Measurements from ENCODE around the gene CREBBP.
"Not testable (repeated sequence)": the region's sequence is repeated elsewhere in the genome, so short reads cannot be mapped to it uniquely, and the experiment has no call there.

Gene CREBBP

GRCh38 chr16:3880623-3881498 lies at the start of gene CREBBP:
TSS of gene CREBBP (minus strand) at chr16:3880713. CDS start at chr16:3879916, 797 bp downstream.
- peaks cover 27% of the 10 kb centered on the region for H3K36me3 Mint-ChIP-seq (ENCODE audit: low read depth)
- H3K4me1 Mint-ChIP-seq, result peaks cover 32% of the 10 kb centered on the region
- H3K9me3 Mint-ChIP-seq, result peaks cover 3% of the 10 kb centered on the region
- peaks cover 3% of the 10 kb centered on the region for H3K27me3 Mint-ChIP-seq (ENCODE audit: low read depth)
- H3K27ac Mint-ChIP-seq, result peak within 1 kb of the TSS; percentile 15 to 87 (median 71)
- TF ChIP-seq CTCF (IDR thresholded peaks at IDR 0.05; ENCODE audit: unreplicated experiment in 3 of 3), result no peak
- H3K4me3 Mint-ChIP-seq, result peak within 1 kb of the TSS; percentile 91 to 97 (median 96)

DNA sequence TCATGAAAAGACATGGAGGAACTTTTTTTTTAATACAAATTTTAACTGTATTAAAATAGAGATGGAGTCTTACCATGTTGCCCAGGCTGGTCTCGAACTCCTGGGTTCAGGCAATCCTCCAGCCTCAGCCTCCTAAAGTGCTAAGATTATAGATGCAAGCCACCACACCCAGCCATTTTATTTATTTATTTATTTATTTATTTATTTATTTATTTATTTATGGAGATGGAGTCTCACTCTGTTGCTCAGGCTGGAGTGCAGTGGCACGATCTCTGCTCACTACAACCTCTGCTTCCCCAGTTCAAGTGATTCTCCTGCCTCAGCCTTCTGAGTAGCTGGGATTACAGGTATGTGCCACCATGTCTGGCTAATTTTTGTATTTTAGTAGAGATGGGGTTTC lies 46.6 kb upstream of the CREBBP start:
- not testable (repeated sequence) for H3K27me3 Mint-ChIP-seq (ENCODE audit: low read depth); H3K9me3 Mint-ChIP-seq; H3K27ac Mint-ChIP-seq; H3K4me3 Mint-ChIP-seq; H3K4me1 Mint-ChIP-seq; H3K36me3 Mint-ChIP-seq (ENCODE audit: low read depth)

GRCh38 chr16:3924763-3925162 lies 44.2 kb upstream of the CREBBP start:
- H3K27ac Mint-ChIP-seq, result no peak overlapping the region
- peaks cover 11% of the 10 kb centered on the region for H3K9me3 Mint-ChIP-seq
- no peaks in the 10 kb centered on the region for H3K36me3 Mint-ChIP-seq (ENCODE audit: low read depth)
- H3K27me3 Mint-ChIP-seq (ENCODE audit: low read depth), result peaks cover 4% of the 10 kb centered on the region
- H3K4me3 Mint-ChIP-seq, result no peak overlapping the region
- TF ChIP-seq CTCF (IDR thresholded peaks at IDR 0.05; ENCODE audit: unreplicated experiment in 3 of 3), result no peak
- no peaks in the 10 kb centered on the region for H3K4me1 Mint-ChIP-seq

- H3K27me3 Mint-ChIP-seq (ENCODE audit: low read depth), result peaks cover 4% of the 10 kb centered on the region
- no peak for TF ChIP-seq CTCF (IDR thresholded peaks at IDR 0.05; ENCODE audit: unreplicated experiment in 3 of 3)
Measured at GRCh38 chr16:3922241-3922640, 41.7 kb upstream of the CREBBP start.

GRCh38 chr16:3920206-3920605 lies 39.7 kb upstream of the CREBBP start:
- no peaks in the 10 kb centered on the region for H3K4me1 Mint-ChIP-seq
- no peak for TF ChIP-seq CTCF (IDR thresholded peaks at IDR 0.05; ENCODE audit: unreplicated experiment in 3 of 3)
- peaks cover 25% of the 10 kb centered on the region for H3K9me3 Mint-ChIP-seq
- peaks cover 5% of the 10 kb centered on the region for H3K36me3 Mint-ChIP-seq (ENCODE audit: low read depth)
- no peak overlapping the region for H3K4me3 Mint-ChIP-seq
- no peak overlapping the region for H3K27ac Mint-ChIP-seq
- peaks cover 4% of the 10 kb centered on the region for H3K27me3 Mint-ChIP-seq (ENCODE audit: low read depth)

More at GRCh38 chr16:3922241-3922640, 41.7 kb upstream of the CREBBP start:
- Mint-ChIP-seq H3K27ac (no peak overlapping the region), H3K4me3 (no peak overlapping the region), H3K9me3 (peaks cover 23% of the 10 kb centered on the region), H3K4me1 (no peaks in the 10 kb centered on the region), H3K36me3 (ENCODE audit: low read depth) (peaks cover 5% of the 10 kb centered on the region)

- no peak for TF ChIP-seq CTCF (IDR thresholded peaks at IDR 0.05; ENCODE audit: unreplicated experiment in 3 of 3)
- Mint-ChIP-seq H3K27ac (no peak overlapping the region), H3K27me3 (ENCODE audit: low read depth) (peaks cover 8% of the 10 kb centered on the region), H3K36me3 (ENCODE audit: low read depth) (peaks cover 5% of the 10 kb centered on the region), H3K9me3 (peaks cover 25% of the 10 kb centered on the region), H3K4me1 (no peaks in the 10 kb centered on the region), H3K4me3 (no peak overlapping the region)
Measured at GRCh38 chr16:3919413-3919812, 38.9 kb upstream of the CREBBP start.
